GM12891 (cell line): Measurements from ENCODE around the gene DDA1.
"Not testable (repeated sequence)": the region's sequence is repeated elsewhere in the genome, so short reads cannot be mapped to it uniquely, and the experiment has no call there.

Experiments used
- DNase-seq: peaks from one replicate; pipeline ENCODE4 v3.0.0; 2011; ENCODE audit warnings: low spot score; ENCODE audit not compliant: insufficient read length
- FAIRE-seq: peaks from 2 replicates; lab custom pipeline; 2011; peaks lifted over from hg19 to GRCh38; lab: Jason Lieb, UNC
- PAX5 ChIP-seq: IDR thresholded peaks from 2 replicates; pipeline ENCODE4 v1.6.1; 2011; ENCODE audit warnings: low read length, moderate library complexity, mild to moderate bottlenecking; ENCODE audit not compliant: insufficient read depth, severe bottlenecking
- POLR2A ChIP-seq: IDR thresholded peaks from 2 replicates; pipeline ENCODE4 v1.6.1; 2011; ENCODE audit warnings: low read depth, low read length, control low read depth
- POLR2AphosphoS5 ChIP-seq: IDR thresholded peaks from 2 replicates; pipeline ENCODE4 v1.6.1; 2011; ENCODE audit warnings: low read depth, low read length, control low read depth
- POU2F2 ChIP-seq: IDR thresholded peaks from 2 replicates; pipeline ENCODE4 v1.6.1; 2011; ENCODE audit warnings: low read depth, mild to moderate bottlenecking, control low read depth, low read length, moderate library complexity
- SPI1 ChIP-seq: IDR thresholded peaks from 2 replicates; pipeline ENCODE4 v1.6.1; 2011; ENCODE audit warnings: low read depth, low read length, control low read depth
- TAF1 ChIP-seq: IDR thresholded peaks from 2 replicates; pipeline ENCODE4 v1.6.1; 2011; ENCODE audit warnings: low read depth, low read length, control low read depth

DDA1 gene

GRCh38 chr19:17353386-17353785, 44.0 kb downstream of the DDA1 start:
- TF ChIP-seq POLR2A = no peak
- no peak for DNase-seq
- FAIRE-seq = no peak

- TF ChIP-seq POLR2A (no peak), SPI1 (no peak), POU2F2 (no peak), TAF1 (no peak), PAX5 (no peak), POLR2AphosphoS5 (no peak)
- no peak for DNase-seq
- no peak for FAIRE-seq
These were observed 47.8 kb downstream of the DDA1 start for GRCh38 chr19:17357078-17357666.

DNA sequence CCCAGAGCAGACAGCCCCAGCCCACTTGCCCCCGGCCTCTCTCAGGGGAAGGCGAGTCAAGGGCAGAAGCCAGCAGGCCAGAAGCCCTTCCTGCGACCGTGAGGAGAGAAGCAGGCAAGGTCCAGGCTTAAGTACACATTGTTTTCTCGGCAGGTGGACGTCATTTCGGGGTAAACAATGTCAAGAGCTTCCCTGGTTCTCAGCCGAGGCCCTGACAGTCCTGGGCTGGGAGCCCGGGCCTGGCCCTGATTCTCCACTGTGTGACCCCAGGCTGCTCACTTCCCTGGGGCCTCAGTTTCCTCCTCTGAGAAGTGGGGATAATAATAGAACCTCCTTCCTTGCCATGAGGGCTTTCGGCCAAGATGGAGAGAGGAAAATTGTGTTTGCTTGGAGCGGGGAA, 48.4 kb downstream of the DDA1 start:
- FAIRE-seq (no peak), DNase-seq (no peak)

GRCh38 chr19:17358395-17358794, 49.0 kb downstream of the DDA1 start:
- no peak for FAIRE-seq
- DNase-seq = no peak
- TF ChIP-seq TAF1 (no peak), POLR2A (no peak), PAX5 (no peak), POU2F2 (no peak), SPI1 (no peak), POLR2AphosphoS5 (no peak)

More for the DNA sequence above, 48.4 kb downstream of the DDA1 start:
- TF ChIP-seq POLR2AphosphoS5 (no peak), TAF1 (no peak), POLR2A (no peak)

DNA sequence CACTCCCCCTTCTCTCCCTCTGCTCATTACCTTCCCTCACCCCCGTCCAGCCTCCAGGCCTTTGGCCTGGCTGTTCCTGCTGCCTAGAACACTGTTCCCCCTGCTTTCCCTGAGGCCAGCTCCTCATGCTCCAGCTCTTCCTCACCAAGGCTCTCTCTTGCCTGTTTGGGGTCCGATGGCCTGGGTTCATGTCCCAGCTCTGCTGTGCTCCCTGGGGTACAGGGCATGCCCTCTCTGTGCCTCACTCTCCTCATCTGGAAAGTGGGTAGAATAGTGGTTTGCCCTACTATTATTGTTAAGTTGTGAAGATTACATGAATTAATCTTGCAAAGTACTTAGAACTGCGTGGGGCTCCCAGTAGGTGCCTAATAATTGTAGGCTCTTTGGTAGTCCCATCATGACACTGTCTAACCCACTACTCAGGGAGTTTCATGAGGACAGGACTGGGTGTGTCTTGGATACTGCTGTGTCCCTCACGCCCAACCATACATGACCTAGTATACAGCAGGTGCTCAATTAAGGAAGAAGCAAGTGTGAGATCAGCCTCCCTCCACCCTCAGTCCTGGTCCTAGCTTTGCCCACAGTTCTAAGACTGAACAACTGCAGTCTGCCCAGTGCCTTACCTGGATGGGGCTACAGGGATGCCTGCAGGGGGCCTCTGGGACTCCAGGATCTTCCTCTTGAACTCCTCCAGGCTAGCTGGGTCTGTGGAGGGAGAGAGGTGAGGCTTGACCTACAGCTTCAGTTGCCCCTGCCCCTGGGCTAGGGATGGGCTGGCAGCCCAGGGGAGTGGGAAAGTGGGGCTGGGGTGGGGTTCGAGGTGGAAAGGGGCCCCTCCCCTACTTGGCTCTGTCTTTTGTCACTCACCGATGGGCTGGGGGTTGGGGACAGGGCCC, 50.8 kb downstream of the DDA1 start:
- DNase-seq (no peak), FAIRE-seq (no peak)
- TF ChIP-seq PAX5 (no peak), TAF1 (no peak), SPI1 (no peak), POU2F2 (no peak), POLR2AphosphoS5 (no peak), POLR2A (no peak)

DNA sequence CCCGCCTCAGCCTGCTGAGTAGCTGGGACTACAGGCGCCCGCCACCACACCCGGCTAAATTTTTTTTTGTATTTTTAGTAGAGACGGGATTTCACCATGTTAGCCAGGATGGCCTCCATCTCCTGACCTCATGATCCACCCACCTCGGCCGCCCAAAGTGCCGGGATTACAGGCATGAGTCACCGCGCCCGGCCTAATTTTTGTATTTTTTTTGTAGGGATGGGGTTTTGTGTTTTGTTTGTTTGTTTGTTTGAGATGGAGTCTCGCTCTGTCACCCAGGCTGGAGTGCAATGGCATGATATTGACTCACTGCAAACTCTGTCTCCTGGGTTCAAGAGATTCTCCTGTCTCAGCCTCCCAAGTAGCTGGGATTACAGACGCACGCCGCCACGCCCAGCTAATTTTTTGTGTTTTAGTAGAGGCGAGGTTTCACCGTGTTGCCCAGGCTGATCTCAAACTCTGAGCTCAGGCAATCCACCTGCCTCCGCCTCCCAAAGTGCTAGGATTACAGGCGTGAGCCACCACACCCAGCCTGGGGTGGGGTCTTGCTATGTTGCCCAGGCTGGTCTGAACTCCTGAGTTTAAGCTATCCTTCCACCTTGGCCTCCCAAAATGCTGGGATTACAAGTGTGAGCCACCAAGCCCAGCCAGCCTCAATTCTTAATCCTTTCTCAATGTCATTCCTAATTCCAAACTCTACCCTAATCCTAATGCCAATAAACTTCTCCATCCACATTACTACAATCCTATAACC, 54.7 kb downstream of the DDA1 start:
- not testable (repeated sequence) for DNase-seq, FAIRE-seq

- DNase-seq = no peak
- TF ChIP-seq SPI1 (no peak), PAX5 (no peak), POLR2AphosphoS5 (no peak)
- no peak for FAIRE-seq
These were observed 56.0 kb downstream of the DDA1 start for GRCh38 chr19:17365361-17365760.

DNA sequence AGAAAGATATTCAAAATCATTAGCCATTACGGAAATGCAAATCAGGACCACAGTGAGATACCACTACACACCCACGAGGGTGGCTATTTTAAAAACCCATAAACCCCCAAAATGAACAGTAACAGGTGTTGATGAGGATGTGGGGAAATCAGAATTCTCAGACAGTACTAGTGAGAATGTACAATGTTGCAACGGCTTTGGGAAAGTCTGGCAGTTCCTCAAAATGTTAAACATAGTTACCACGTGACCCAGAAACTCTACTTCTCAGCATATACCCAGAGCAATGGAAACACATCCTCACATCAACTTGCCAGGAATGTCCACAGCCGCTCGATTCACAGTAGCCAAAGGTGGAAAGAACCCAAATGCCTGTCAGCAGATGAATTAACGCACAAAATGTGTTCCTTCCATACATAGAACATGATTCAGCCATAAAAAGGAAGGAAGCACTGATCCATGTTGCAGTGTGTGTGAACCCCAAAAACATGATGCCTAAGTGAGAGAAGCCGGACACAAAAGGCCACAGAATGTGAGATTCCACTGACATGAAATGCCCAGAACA, 60.7 kb downstream of the DDA1 start:
- DNase-seq = no peak
- peak; percentile 97 for FAIRE-seq
- no peak for TF ChIP-seq POLR2AphosphoS5
- TF ChIP-seq TAF1 = no peak
- peak; percentile 92 for TF ChIP-seq SPI1
- TF ChIP-seq POU2F2 = peak; percentile 94
- no peak for TF ChIP-seq POLR2A
